ENCODE results near the gene GPR141.
"Not testable (repeated sequence)": the region's sequence is repeated elsewhere in the genome, so short reads cannot be mapped to it uniquely, and the experiment has no call there.

The GPR141 gene

GRCh38 chr7:37690206-37690605, 6.6 kb downstream of the GPR141 start:
- no peak for DNase-seq

GRCh38 chr7:37694208-37695094, 10.9 kb downstream of the GPR141 start:
- no peak for DNase-seq

- DNase-seq, result no peak
These were observed 14.7 kb downstream of the GPR141 start for GRCh38 chr7:37698276-37698675.

GRCh38 chr7:37698782-37699181, 15.2 kb downstream of the GPR141 start:
- DNase-seq, result no peak

GRCh38 chr7:37701769-37702168, 18.2 kb downstream of the GPR141 start:
- no peak for DNase-seq

GRCh38 chr7:37703361-37703760, 19.8 kb downstream of the GPR141 start:
- no peak for DNase-seq

- not testable (repeated sequence) for DNase-seq
These were observed 20.8 kb downstream of the GPR141 start for GRCh38 chr7:37704328-37704833.

GRCh38 chr7:37705976-37706375, 22.4 kb downstream of the GPR141 start:
- DNase-seq, result no peak

GRCh38 chr7:37706804-37707203, 23.2 kb downstream of the GPR141 start:
- no peak for DNase-seq

- no peak for DNase-seq
These were observed 24.4 kb downstream of the GPR141 start for GRCh38 chr7:37707754-37708485.

GRCh38 chr7:37709631-37710509, 26.3 kb downstream of the GPR141 start:
- no peak for DNase-seq

GRCh38 chr7:37713613-37714012, 30.0 kb downstream of the GPR141 start:
- DNase-seq, result no peak

- DNase-seq, result no peak
These were observed 31.0 kb downstream of the GPR141 start for GRCh38 chr7:37714606-37715005.

GRCh38 chr7:37718585-37718984, 35.0 kb downstream of the GPR141 start:
- no peak for DNase-seq

- DNase-seq, result no peak
These were observed 35.5 kb downstream of the GPR141 start for GRCh38 chr7:37719077-37719476.

GRCh38 chr7:37724732-37725131, 41.2 kb downstream of the GPR141 start:
- DNase-seq, result no peak

GRCh38 chr7:37726016-37726415, 42.5 kb downstream of the GPR141 start:
- DNase-seq, result no peak

GRCh38 chr7:37728747-37729146, 45.2 kb downstream of the GPR141 start:
- DNase-seq, result no peak

- DNase-seq, result no peak
These were observed 45.6 kb downstream of the GPR141 start for GRCh38 chr7:37729181-37729580.

- DNase-seq, result no peak
These were observed 46.9 kb downstream of the GPR141 start for GRCh38 chr7:37730501-37730900.

- no peak for DNase-seq
These were observed 48.7 kb downstream of the GPR141 start for GRCh38 chr7:37732253-37732652.

GRCh38 chr7:37732888-37733287, 49.3 kb downstream of the GPR141 start:
- DNase-seq, result no peak

- DNase-seq, result no peak
These were observed 51.6 kb downstream of the GPR141 start for GRCh38 chr7:37735196-37735595.

Data from activated effector memory CD4-positive, alpha-beta T cell treated with Interleukin-2 at 50 U/mL for 16 hours (primary cell).